GM19463 (cell line): ENCODE measurements around the gene SPRR3.

Source experiments
- ATAC-seq: cut with Tn5 transposase; IDR thresholded peaks from one replicate; pipeline ENCODE4 v1.9.1; 2021; ENCODE audit warnings: mild to moderate bottlenecking, moderate library complexity; ENCODE audit not compliant: unreplicated experiment

SPRR3 gene

GRCh38 chr1:153040950-153041631, 39.5 kb downstream of the SPRR3 start, which contains the start of gene SPRR2D:
Gene SPRR2D (minus strand): TSS chr1:153041120. CDS start chr1:153040346, 774 bp downstream.
- no peak for ATAC-seq

GRCh38 chr1:153049211-153049610, 47.7 kb downstream of the SPRR3 start:
- ATAC-seq: no peak
